Medulla oblongata (tissue), 1 donor: ENCODE measurements around the gene TNS4.

ENCODE experiments used
- DNase-seq: peaks from one replicate; pipeline ENCODE4 v3.0.0-alpha.2; 2015; ENCODE audit errors: extremely low spot score

Gene TNS4

GRCh38 chr17:40457369-40457768 lies 44.1 kb downstream of the TNS4 start:
- DNase-seq = no peak

- no peak for DNase-seq
These were observed 44.9 kb downstream of the TNS4 start for GRCh38 chr17:40456396-40456951.

GRCh38 chr17:40454613-40454995 lies 46.8 kb downstream of the TNS4 start:
- no peak for DNase-seq

GRCh38 chr17:40453881-40454612 lies 47.4 kb downstream of the TNS4 start:
- no peak for DNase-seq

GRCh38 chr17:40452921-40453378 lies 48.5 kb downstream of the TNS4 start:
- no peak for DNase-seq

GRCh38 chr17:40452216-40452787 lies 49.1 kb downstream of the TNS4 start:
- DNase-seq = no peak

GRCh38 chr17:40451420-40451819 lies 50.0 kb downstream of the TNS4 start:
- DNase-seq = peak; percentile 30

GRCh38 chr17:40450175-40450574 lies 51.2 kb downstream of the TNS4 start:
- DNase-seq = no peak

GRCh38 chr17:40448639-40449261 lies 52.7 kb downstream of the TNS4 start:
- DNase-seq = no peak

GRCh38 chr17:40448213-40448638 lies 53.2 kb downstream of the TNS4 start:
- no peak for DNase-seq

- DNase-seq = no peak
These were observed 53.6 kb downstream of the TNS4 start for GRCh38 chr17:40447806-40448205.

GRCh38 chr17:40447148-40447644 lies 54.2 kb downstream of the TNS4 start:
- DNase-seq = no peak

- DNase-seq = no peak
These were observed 55.5 kb downstream of the TNS4 start for GRCh38 chr17:40445751-40446468.

- DNase-seq = no peak
These were observed 57.2 kb downstream of the TNS4 start for GRCh38 chr17:40443988-40444899.

- peak; percentile 60 for DNase-seq
These were observed 58.0 kb downstream of the TNS4 start, which contains the start of gene IGFBP4 for GRCh38 chr17:40443196-40443987. Gene IGFBP4 (plus strand): TSS chr17:40443450. CDS start chr17:40443736, 286 bp downstream.

GRCh38 chr17:40442392-40443195 lies 58.8 kb downstream of the TNS4 start:
- no peak for DNase-seq

- DNase-seq = no peak
These were observed 61.3 kb downstream of the TNS4 start for GRCh38 chr17:40440166-40440565.

- no peak for DNase-seq
These were observed 64.2 kb downstream of the TNS4 start for GRCh38 chr17:40437095-40437732.
